Ovary (tissue), 9 donors: ENCODE measurements around the gene GRIK3. TPM values are rescaled to one million over a fixed set of nuclear protein-coding genes. Genes with fewer than 3 reads are reported as not detected.

Experiments
- DNase-seq, 5 donors: peaks; one replicate each; pipeline ENCODE4 v3.0.0-alpha.2; 2019 to 2020
- H3K27ac ChIP-seq, 2 donors: fragments of 200-600 bp; one replicate each; pipeline versions ENCODE4 v1.5.1 to v1.8.0; 2019 to 2022
- H3K27me3 ChIP-seq: fragments of 200-600 bp; one replicate; pipeline ENCODE4 v1.8.0; 2022
- H3K36me3 ChIP-seq: fragments of 200-600 bp; sonication (generic); one replicate; pipeline ENCODE4 v1.5.1; 2019
- H3K4me1 ChIP-seq: one replicate; pipeline ENCODE4 v1.8.1; 2013; ENCODE audit warnings: mild to moderate bottlenecking, moderate library complexity; ENCODE audit not compliant: insufficient read depth
- H3K4me3 ChIP-seq: fragments of 200-600 bp; sonication (generic); one replicate; pipeline ENCODE4 v1.5.1; 2017
- H3K9me3 ChIP-seq, 2 donors: fragments of 200-600 bp in 1 of 2; sonication (generic) in 1 of 2; one replicate each; pipeline versions ENCODE4 v1.5.1 to v1.8.1; 2013 to 2019; ENCODE audit warnings: mild to moderate bottlenecking in 1 of 2, moderate library complexity in 1 of 2
- CTCF ChIP-seq, 3 donors: fragments of 450-650 bp in 2 of 3; fragments of 200-600 bp in 1 of 3; IDR thresholded peaks; one replicate each; pipeline versions ENCODE4 v1.5.1 to v1.8.0; 2016 to 2022; ENCODE audit warnings: antibody characterized with exemption in 3 of 3, mild to moderate bottlenecking in 1 of 3
- EP300 ChIP-seq: sonication (generic); formaldehyde crosslinking; IDR thresholded peaks from one replicate; pipeline ENCODE4 v1.6.1; 2017; ENCODE audit warnings: antibody characterized with exemption
- POLR2A ChIP-seq: fragments of 450-650 bp; IDR thresholded peaks from one replicate; pipeline ENCODE4 v1.6.1; 2017; ENCODE audit warnings: antibody characterized with exemption, mild to moderate bottlenecking, moderate library complexity
- WGBS, 3 donors: extraction: QIAGEN DNeasy Blood & Tissue Kit in 1 of 3; methylation state at CpG; one replicate each; pipeline versions ENCODE4 v1.1.5 to v1.1.7; 2013 to 2017; 5-methylcytosine and 5-hydroxymethylcytosine counted together
- intact Hi-C, 4 donors: fragments of 100-400 bp; cut with DNase I; formaldehyde crosslinking; loops; one replicate each; pipeline versions ENCODE4 v1.11.0 to v1.15.1; 2022 to 2023
- polyA plus RNA-seq, 2 donors: library from polyadenylated mRNA; stranded (reverse); fragments of 200-250 nt in 1 of 2; fragments of 350-450 nt in 1 of 2; fragmentation: Illumina TruSeq in 1 of 2; extraction: RNeasy Lipid Tissue Mini Kit (QIAGEN cat#74804) in 1 of 2; gene quantifications; one replicate each; pipeline ENCODE4 v1.2.3, GENCODE V29; 2013 to 2014
- total RNA-seq, 7 donors: library from RNA; depleted of rRNA in 2 of 7; stranded (reverse); fragments of >200 nt in 2 of 7; fragmentation: NEBNext Ultra II Directional in 3 of 7; extraction: Animal tissue kit (Norgen Biotek cat#: 25700) in 3 of 7; gene quantifications; one replicate each; pipeline versions ENCODE4 v1.1.0 to v1.2.4, GENCODE V29; 2016 to 2023
- donor health status: DM: no; HTN: no; CAD: no; lungs with moderate emphysema.
- donor health status: DM: no; HTN: no; CAD: no.
- donor health status: Bipolar disorder and iron deficiency.
- donor health status: DM: yes; HTN: yes; CAD: no.
- donor health status: DM: no; HTN: no; CAD: no.
- donor health status: DM: yes; HTN: yes; CAD: no.

Gene GRIK3
- total and polyA plus RNA-seq, 9 donors: 0.11 to 0.97 (median 0.32) TPM; not detected in 2

DNA sequence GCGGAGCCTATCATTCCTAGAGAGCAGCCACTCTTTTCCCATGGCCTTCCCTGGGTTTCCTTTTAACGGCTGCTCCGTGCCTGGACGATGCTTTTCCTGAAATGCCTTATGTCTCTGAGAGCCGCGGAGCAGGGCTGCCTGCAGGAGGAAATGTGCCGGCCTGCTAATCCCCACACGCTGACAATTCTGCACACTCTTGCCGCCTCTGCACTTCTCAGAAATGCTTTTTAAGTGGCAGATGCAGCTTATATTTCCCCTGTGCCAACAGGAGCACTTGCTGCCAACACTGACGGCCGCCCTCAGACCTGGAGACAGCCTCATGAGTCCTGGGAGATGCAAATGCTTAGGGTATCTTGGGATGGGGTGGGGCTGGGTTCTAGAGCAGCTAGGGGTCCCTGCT lies 253.2 kb downstream of the GRIK3 start:
- WGBS, 3 donors: 75 to 86% (median 81%) methylated on average over 11 of the region's 11 CpGs
- TF ChIP-seq EP300: no peak
- no peaks in the 10 kb centered on the region for H3K27me3 ChIP-seq
- no peak overlapping the region for H3K27ac ChIP-seq
- DNase-seq: no peak
- no peak overlapping the region for H3K4me3 ChIP-seq
- H3K9me3 ChIP-seq: no peaks in the 10 kb centered on the region
- intact Hi-C loops: no loop called here
- H3K4me1 ChIP-seq: no peaks in the 10 kb centered on the region
- H3K36me3 ChIP-seq: no peaks in the 10 kb centered on the region

DNA sequence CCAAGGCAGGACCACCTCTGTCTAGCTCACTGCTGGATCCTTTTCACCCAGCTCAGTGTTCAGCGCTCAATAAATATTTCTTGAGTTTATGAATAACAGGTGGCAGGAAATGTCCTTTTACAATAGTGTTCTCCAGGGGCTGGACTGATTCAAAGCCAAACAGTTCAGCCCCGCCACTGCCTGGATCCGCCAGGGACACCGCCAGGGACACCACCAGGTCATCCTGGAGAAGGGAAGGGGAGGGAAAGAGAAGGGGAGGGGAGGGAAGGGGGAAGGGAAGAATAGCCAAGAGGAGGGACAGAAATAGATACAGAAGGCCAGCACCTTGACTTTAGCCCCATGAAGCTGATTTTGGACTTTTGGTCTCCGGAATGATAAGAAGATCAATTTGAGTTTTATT lies 255.6 kb downstream of the GRIK3 start:
- Histone ChIP-seq H3K27ac (no peak overlapping the region), H3K4me3 (no peak overlapping the region), H3K27me3 (no peaks in the 10 kb centered on the region), H3K4me1 (no peaks in the 10 kb centered on the region), H3K36me3 (no peaks in the 10 kb centered on the region), H3K9me3 (no peaks in the 10 kb centered on the region)
- intact Hi-C loops: no loop called here
- DNase-seq: no peak
- WGBS, 3 donors: 34 to 37% (median 35%) methylated on average over 5 of the region's 5 CpGs
- no peak for TF ChIP-seq POLR2A
- TF ChIP-seq CTCF (IDR thresholded peaks at IDR 0.05): no peak
- TF ChIP-seq EP300: no peak

GRCh38 chr1:36776948-36777831 lies 257.1 kb downstream of the GRIK3 start:
- H3K4me1 ChIP-seq: no peaks in the 10 kb centered on the region
- WGBS, 3 donors: 8 to 13% (median 8%) methylated on average over 10 of the region's 10 CpGs
- no peak for DNase-seq
- H3K9me3 ChIP-seq: no peaks in the 10 kb centered on the region
- no peaks in the 10 kb centered on the region for H3K27me3 ChIP-seq
- no peak for TF ChIP-seq CTCF (IDR thresholded peaks at IDR 0.05)
- TF ChIP-seq EP300: no peak
- TF ChIP-seq POLR2A: no peak
- no peak overlapping the region for H3K27ac ChIP-seq
- no peak overlapping the region for H3K4me3 ChIP-seq
- intact Hi-C loops: no loop called here
- no peaks in the 10 kb centered on the region for H3K36me3 ChIP-seq

DNA sequence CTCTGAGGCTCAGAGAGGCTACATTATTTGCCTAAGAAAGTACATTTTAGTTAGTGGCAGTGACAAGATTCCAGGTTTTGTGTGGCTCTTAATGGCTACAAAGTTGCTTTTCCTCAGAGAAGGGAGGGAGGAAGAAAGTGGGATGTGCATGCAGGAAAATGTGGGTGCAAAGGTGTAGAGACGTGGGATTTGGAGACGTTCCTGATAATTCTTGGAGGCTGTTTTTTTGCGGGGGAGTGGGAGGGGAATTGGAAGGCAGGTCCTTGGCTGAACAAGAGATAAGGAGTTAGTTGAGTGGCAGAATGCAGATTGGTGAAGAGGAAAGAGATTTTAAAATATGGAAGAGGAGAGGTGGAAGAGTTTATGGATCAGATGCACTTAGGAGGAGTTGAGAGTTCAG lies 258.1 kb downstream of the GRIK3 start:
- Histone ChIP-seq H3K27me3 (no peaks in the 10 kb centered on the region), H3K9me3 (no peaks in the 10 kb centered on the region), H3K36me3 (no peaks in the 10 kb centered on the region), H3K4me1 (no peaks in the 10 kb centered on the region), H3K4me3 (no peak overlapping the region), H3K27ac (no peak overlapping the region)
- no peak for DNase-seq
- intact Hi-C loops: no loop called here
- WGBS, 3 donors: 6 to 7% (median 6%) methylated on average over 3 of the region's 3 CpGs
- TF ChIP-seq EP300: no peak
- no peak for TF ChIP-seq CTCF (IDR thresholded peaks at IDR 0.05)
- no peak for TF ChIP-seq POLR2A

GRCh38 chr1:36775716-36776115 lies 258.6 kb downstream of the GRIK3 start:
- Histone ChIP-seq H3K4me1 (no peaks in the 10 kb centered on the region), H3K9me3 (no peaks in the 10 kb centered on the region), H3K27ac (no peak overlapping the region), H3K36me3 (no peaks in the 10 kb centered on the region), H3K27me3 (no peaks in the 10 kb centered on the region), H3K4me3 (no peak overlapping the region)
- intact Hi-C loops: no loop called here
- TF ChIP-seq POLR2A (no peak), EP300 (no peak), CTCF (IDR thresholded peaks at IDR 0.05) (no peak)
- no peak for DNase-seq
- 38 to 60% (median 53%) methylated on average over 2 of the region's 2 CpGs for WGBS, 3 donors
